Measurements from ENCODE around the gene PRELP. TPM values are rescaled to one million over a fixed set of nuclear protein-coding genes. Genes with fewer than 3 reads are reported as not detected.

PRELP gene
- total and polyA plus RNA-seq, 2 of the 8 experiments (the other 6 are each of a cell fraction or from before 2014, with no cell fraction given) = 0.13 to 0.23 TPM

DNA sequence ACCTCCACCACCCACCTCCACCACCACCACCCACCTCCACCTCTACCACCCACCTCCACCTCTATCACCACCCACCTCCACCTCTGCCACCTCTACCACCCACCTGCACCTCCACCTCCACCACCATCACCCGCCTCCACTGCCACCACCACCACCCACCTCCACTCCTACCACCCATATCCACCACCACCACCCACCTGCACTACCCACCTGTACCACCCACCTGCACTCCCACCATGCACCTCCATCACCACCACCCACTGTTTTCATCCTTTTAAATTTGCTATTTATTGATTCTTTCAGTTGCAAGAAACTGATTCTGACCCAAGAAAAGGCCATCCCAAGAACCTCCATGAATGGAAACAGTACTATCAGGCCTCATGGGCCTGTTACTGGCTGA is 24.7 kb downstream of the PRELP start:
- no peak overlapping the region for H2BK5ac ChIP-seq (ENCODE audit: low read depth, low read length)
- no peak overlapping the region for H2BK15ac ChIP-seq (ENCODE audit: low read length)
- H3K79me2 ChIP-seq (ENCODE audit: control insufficient read depth in 1 of 2, insufficient read depth in 2 of 2, low read length in 2 of 2) = no peaks in the 10 kb centered on the region
- H3K27ac ChIP-seq (ENCODE audit: low read depth, low read length) = no peak overlapping the region
- H2BK20ac ChIP-seq (ENCODE audit: low read length) = no peak overlapping the region
- no peaks in the 10 kb centered on the region for H3K79me1 ChIP-seq (ENCODE audit: low read depth, low read length)
- no peak overlapping the region for H3K23ac ChIP-seq (ENCODE audit: insufficient read length)
- H3K4me3 ChIP-seq (ENCODE audit: extremely low read depth in 1 of 4, insufficient read depth in 2 of 4, low read depth in 3 of 4, low read length in 4 of 4) = no peak overlapping the region
- H3K4me1 ChIP-seq (replicated peaks in 1 of 4; ENCODE audit: control insufficient read depth in 3 of 4, insufficient read depth in 4 of 4, low read length in 3 of 4) = peaks cover 0 to 2% (median 1%) of the 10 kb centered on the region in 4 experiments; a peak in 3 of 7 replicates
- H3K27me3 ChIP-seq (replicated peaks in 1 of 4; ENCODE audit: control insufficient read depth in 3 of 4, extremely low read depth in 1 of 4, insufficient read depth in 3 of 4, low read length in 3 of 4) = no peaks in the 10 kb centered on the region
- no peak overlapping the region for H2BK12ac ChIP-seq (ENCODE audit: low read depth, low read length)
- no peak overlapping the region for H3K56ac ChIP-seq (replicated peaks; ENCODE audit: insufficient read length, low read depth, low read length)
- POLR2A ChIA-PET (ENCODE audit: partially characterized antibody) = no interaction called here
- H3K14ac ChIP-seq (ENCODE audit: insufficient read length) = no peak overlapping the region
- TF ChIP-seq CTBP2 (IDR thresholded peaks at IDR 0.05; ENCODE audit: borderline replicate concordance, insufficient read depth, insufficient read length, low read length) (no peak), GABPA (IDR thresholded peaks at IDR 0.05; ENCODE audit: borderline replicate concordance, insufficient read depth, low read length) (no peak), TAF7 (optimal IDR thresholded peaks at IDR 0.05; ENCODE audit: borderline replicate concordance, low read depth, low read length) (no peak), CBX8 (IDR thresholded peaks at IDR 0.05; ENCODE audit: borderline replicate concordance, low read depth, low read length) (no peak), CEBPB (IDR thresholded peaks at IDR 0.05; ENCODE audit: low read depth, low read length) (no peak), BRCA1 (IDR thresholded peaks at IDR 0.05; ENCODE audit: low read depth, low read length) (no peak), TAF1 (IDR thresholded peaks at IDR 0.05; ENCODE audit: low read depth, low read length) (no peak), CREB1 (IDR thresholded peaks at IDR 0.05) (no peak), CHD2 (IDR thresholded peaks at IDR 0.05; ENCODE audit: low read length) (no peak), HDAC2 (IDR thresholded peaks at IDR 0.05; ENCODE audit: borderline replicate concordance in 1 of 2, low read depth in 2 of 2, low read length in 2 of 2) (no peak), SP1 (IDR thresholded peaks at IDR 0.05; ENCODE audit: low read depth, low read length) (no peak), RXRA (IDR thresholded peaks at IDR 0.05; ENCODE audit: insufficient read depth, low read depth, low read length) (no peak)
- TF ChIP-seq, protein P1, sequence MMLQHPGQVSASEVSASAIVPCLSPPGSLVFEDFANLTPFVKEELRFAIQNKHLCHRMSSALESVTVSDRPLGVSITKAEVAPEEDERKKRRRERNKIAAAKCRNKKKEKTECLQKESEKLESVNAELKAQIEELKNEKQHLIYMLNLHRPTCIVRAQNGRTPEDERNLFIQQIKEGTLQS (IDR thresholded peaks at IDR 0.05; ENCODE audit: insufficient read depth, low read depth, low read length) = no peak
- FAIRE-seq (no peak), DNase-seq (ENCODE audit: low read depth in 1 of 2, low spot score in 2 of 2) (no peak)
- H3K9ac ChIP-seq (replicated peaks in 1 of 4; ENCODE audit: extremely low read depth in 1 of 4, low read depth in 3 of 4, low read length in 3 of 4) = no peak overlapping the region
- H2AK5ac ChIP-seq (ENCODE audit: low read depth, low read length) = no peak overlapping the region
- no peak overlapping the region for H2AFZ ChIP-seq (ENCODE audit: low read length)
- H4K20me1 ChIP-seq (replicated peaks in 1 of 2; ENCODE audit: control insufficient read depth in 1 of 2, insufficient read depth in 2 of 2, low read length in 2 of 2) = no peaks in the 10 kb centered on the region
- H4K8ac ChIP-seq (ENCODE audit: extremely low read depth, insufficient read depth, low read length) = no peak overlapping the region
- peaks cover 3% of the 10 kb centered on the region; the same call in 1 of the 2 replicates for H3K23me2 ChIP-seq (ENCODE audit: low read depth, low read length)
- H4K91ac ChIP-seq (replicated peaks; ENCODE audit: insufficient read length, low read length) = no peak overlapping the region
- 100% methylated on average over 1 of the region's 1 CpG; no CpG with 5 or more reads in 1 of the 2 experiments for WGBS, 2 experiments (ENCODE audit: extremely low coverage in 1 of 2, insufficient coverage in 1 of 2, insufficient read length in 1 of 2, insufficient replicate concordance in 2 of 2, low coverage in 1 of 2, low lambda C conversion rate in 2 of 2, missing lambda C conversion rate in 1 of 2)
- no peak overlapping the region for H2BK120ac ChIP-seq (replicated peaks; ENCODE audit: low read depth, low read length)
- CTCF ChIA-PET (ENCODE audit: partially characterized antibody) = no interaction called here
- no peak overlapping the region for H4K5ac ChIP-seq (ENCODE audit: insufficient read length, low read depth, low read length)
- H3K36me3 ChIP-seq (ENCODE audit: control insufficient read depth in 2 of 4, insufficient read depth in 4 of 4, low read length in 3 of 4) = no peaks in the 10 kb centered on the region
- H3K4me2 ChIP-seq (ENCODE audit: insufficient read depth in 1 of 2, low read depth in 2 of 2, low read length in 2 of 2) = no peak overlapping the region
- H3K9me3 ChIP-seq (ENCODE audit: insufficient read depth in 2 of 2, low read depth in 1 of 2, low read length in 1 of 2) = no peaks in the 10 kb centered on the region
- no peak overlapping the region for H3K18ac ChIP-seq (ENCODE audit: extremely low read depth, low read length)
- H3K4ac ChIP-seq (replicated peaks; ENCODE audit: insufficient read length, low read depth, low read length) = no peak overlapping the region
